Measurements from ENCODE around the gene CDK5. TPM values are rescaled to one million over a fixed set of nuclear protein-coding genes. Genes with fewer than 3 reads are reported as not detected.

The CDK5 gene
- total and polyA plus RNA-seq, 10 of the 15 experiments (the other 5 are each of a cell fraction or from before 2014, with no cell fraction given), result 1.5 to 33.4 (median 21.6) TPM

DNA sequence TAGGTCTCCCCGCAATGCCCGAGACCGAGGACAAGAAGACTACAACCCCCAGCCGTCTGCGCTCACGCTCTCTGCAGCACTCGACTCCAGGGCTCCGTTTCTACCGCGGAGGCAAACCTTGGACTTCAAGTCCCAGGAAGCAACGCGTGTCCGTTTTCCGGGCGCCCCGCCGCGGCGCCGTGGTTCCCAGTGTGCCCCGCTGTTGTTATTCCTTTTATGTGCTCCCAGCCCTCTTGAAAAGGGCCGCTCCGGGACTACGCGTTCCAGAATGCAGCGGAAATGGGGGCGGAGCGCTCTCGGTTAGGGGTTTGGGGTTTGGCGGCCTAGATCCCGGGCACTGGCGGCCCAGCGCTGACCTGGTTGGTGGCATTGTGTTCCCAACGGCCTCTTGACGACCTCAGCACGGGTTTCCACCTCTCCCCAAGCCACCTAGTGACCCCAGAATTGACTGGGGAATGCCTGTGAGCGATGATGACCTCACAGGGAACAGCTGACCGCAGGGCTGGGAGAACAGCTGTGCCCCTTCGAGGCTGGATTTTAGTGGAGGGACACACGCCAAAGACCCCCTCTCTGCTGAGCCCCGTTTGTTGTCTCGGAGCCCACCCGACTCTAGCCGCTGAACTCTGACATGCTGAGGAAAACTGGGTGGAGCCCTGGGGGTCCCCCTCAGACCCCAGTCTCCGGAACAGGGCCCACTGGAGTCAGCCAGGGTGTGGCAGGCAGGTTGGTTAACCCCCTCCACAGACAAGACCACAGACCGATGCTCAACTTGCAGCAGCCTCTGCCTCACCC is 488 bp upstream of the CDK5 start (continued):
- TF ChIP-seq, protein P1, sequence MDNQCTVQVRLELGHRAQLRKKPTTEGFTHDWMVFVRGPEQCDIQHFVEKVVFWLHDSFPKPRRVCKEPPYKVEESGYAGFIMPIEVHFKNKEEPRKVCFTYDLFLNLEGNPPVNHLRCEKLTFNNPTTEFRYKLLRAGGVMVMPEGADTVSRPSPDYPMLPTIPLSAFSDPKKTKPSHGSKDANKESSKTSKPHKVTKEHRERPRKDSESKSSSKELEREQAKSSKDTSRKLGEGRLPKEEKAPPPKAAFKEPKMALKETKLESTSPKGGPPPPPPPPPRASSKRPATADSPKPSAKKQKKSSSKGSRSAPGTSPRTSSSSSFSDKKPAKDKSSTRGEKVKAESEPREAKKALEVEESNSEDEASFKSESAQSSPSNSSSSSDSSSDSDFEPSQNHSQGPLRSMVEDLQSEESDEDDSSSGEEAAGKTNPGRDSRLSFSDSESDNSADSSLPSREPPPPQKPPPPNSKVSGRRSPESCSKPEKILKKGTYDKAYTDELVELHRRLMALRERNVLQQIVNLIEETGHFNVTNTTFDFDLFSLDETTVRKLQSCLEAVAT (IDR thresholded peaks at IDR 0.05), result peak; percentile 66; the same call in 1 of the 2 replicates
- TF ChIP-seq BRCA1 (IDR thresholded peaks at IDR 0.05; ENCODE audit: low read depth, low read length) (no peak), HDGF (IDR thresholded peaks at IDR 0.05) (0 out of 2 replicates have a peak, but pooled peaks have one; percentile 64), POLR2AphosphoS5 (IDR thresholded peaks at IDR 0.05; ENCODE audit: low read length) (no peak), SUPT20H (IDR thresholded peaks at IDR 0.05; ENCODE audit: borderline replicate concordance, control insufficient read depth, low read depth, low read length) (no peak), POLR2A (IDR thresholded peaks at IDR 0.05; ENCODE audit: low read depth, low read length) (peak; percentile 73), SRF (IDR thresholded peaks at IDR 0.05; ENCODE audit: low read depth in 2 of 2, low read length in 2 of 2) (no peak; a peak in 1 of 4 replicates), MEF2B (IDR thresholded peaks at IDR 0.05; ENCODE audit: partially characterized antibody, poor library complexity, severe bottlenecking) (no peak), CHD2 (IDR thresholded peaks at IDR 0.05; ENCODE audit: borderline replicate concordance, low read depth, low read length) (peak; percentile 73), KAT2A (conservative IDR thresholded peaks at IDR 0.05; ENCODE audit: control insufficient read depth, low read depth, low read length) (no peak), SPI1 (IDR thresholded peaks at IDR 0.05; ENCODE audit: borderline replicate concordance, insufficient read depth, low read depth, low read length) (no peak), ZBED1 (IDR thresholded peaks at IDR 0.05; ENCODE audit: borderline replicate concordance) (no peak), SMAD5 (IDR thresholded peaks at IDR 0.05; ENCODE audit: low read depth) (no peak), FOXK2 (IDR thresholded peaks at IDR 0.05) (peak; percentile 66; the same call in 1 of the 2 replicates), BMI1 (IDR thresholded peaks at IDR 0.05; ENCODE audit: borderline replicate concordance) (no peak), POU2F2 (IDR thresholded peaks at IDR 0.05; ENCODE audit: borderline replicate concordance, low read depth, low read length) (no peak), IRF4 (IDR thresholded peaks at IDR 0.05; ENCODE audit: low read depth, low read length) (no peak), KLF5 (IDR thresholded peaks at IDR 0.05; ENCODE audit: partially characterized antibody) (no peak)
- TF ChIP-seq, protein P2, sequence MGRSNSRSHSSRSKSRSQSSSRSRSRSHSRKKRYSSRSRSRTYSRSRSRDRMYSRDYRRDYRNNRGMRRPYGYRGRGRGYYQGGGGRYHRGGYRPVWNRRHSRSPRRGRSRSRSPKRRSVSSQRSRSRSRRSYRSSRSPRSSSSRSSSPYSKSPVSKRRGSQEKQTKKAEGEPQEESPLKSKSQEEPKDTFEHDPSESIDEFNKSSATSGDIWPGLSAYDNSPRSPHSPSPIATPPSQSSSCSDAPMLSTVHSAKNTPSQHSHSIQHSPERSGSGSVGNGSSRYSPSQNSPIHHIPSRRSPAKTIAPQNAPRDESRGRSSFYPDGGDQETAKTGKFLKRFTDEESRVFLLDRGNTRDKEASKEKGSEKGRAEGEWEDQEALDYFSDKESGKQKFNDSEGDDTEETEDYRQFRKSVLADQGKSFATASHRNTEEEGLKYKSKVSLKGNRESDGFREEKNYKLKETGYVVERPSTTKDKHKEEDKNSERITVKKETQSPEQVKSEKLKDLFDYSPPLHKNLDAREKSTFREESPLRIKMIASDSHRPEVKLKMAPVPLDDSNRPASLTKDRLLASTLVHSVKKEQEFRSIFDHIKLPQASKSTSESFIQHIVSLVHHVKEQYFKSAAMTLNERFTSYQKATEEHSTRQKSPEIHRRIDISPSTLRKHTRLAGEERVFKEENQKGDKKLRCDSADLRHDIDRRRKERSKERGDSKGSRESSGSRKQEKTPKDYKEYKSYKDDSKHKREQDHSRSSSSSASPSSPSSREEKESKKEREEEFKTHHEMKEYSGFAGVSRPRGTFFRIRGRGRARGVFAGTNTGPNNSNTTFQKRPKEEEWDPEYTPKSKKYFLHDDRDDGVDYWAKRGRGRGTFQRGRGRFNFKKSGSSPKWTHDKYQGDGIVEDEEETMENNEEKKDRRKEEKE (IDR thresholded peaks at IDR 0.05), result no peak
- TF ChIP-seq, protein P3, sequence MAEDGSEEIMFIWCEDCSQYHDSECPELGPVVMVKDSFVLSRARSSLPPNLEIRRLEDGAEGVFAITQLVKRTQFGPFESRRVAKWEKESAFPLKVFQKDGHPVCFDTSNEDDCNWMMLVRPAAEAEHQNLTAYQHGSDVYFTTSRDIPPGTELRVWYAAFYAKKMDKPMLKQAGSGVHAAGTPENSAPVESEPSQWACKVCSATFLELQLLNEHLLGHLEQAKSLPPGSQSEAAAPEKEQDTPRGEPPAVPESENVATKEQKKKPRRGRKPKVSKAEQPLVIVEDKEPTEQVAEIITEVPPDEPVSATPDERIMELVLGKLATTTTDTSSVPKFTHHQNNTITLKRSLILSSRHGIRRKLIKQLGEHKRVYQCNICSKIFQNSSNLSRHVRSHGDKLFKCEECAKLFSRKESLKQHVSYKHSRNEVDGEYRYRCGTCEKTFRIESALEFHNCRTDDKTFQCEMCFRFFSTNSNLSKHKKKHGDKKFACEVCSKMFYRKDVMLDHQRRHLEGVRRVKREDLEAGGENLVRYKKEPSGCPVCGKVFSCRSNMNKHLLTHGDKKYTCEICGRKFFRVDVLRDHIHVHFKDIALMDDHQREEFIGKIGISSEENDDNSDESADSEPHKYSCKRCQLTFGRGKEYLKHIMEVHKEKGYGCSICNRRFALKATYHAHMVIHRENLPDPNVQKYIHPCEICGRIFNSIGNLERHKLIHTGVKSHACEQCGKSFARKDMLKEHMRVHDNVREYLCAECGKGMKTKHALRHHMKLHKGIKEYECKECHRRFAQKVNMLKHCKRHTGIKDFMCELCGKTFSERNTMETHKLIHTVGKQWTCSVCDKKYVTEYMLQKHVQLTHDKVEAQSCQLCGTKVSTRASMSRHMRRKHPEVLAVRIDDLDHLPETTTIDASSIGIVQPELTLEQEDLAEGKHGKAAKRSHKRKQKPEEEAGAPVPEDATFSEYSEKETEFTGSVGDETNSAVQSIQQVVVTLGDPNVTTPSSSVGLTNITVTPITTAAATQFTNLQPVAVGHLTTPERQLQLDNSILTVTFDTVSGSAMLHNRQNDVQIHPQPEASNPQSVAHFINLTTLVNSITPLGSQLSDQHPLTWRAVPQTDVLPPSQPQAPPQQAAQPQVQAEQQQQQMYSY (CRISPR knock-in tag; IDR thresholded peaks at IDR 0.05), result no peak
- TF ChIP-seq, protein P4, sequence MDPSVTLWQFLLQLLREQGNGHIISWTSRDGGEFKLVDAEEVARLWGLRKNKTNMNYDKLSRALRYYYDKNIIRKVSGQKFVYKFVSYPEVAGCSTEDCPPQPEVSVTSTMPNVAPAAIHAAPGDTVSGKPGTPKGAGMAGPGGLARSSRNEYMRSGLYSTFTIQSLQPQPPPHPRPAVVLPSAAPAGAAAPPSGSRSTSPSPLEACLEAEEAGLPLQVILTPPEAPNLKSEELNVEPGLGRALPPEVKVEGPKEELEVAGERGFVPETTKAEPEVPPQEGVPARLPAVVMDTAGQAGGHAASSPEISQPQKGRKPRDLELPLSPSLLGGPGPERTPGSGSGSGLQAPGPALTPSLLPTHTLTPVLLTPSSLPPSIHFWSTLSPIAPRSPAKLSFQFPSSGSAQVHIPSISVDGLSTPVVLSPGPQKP (IDR thresholded peaks at IDR 0.05; ENCODE audit: low read depth, low read length), result peak; percentile 43; the same call in 1 of the 2 replicates
